Measurements from ENCODE around the gene TPD52L2. TPM values are rescaled to one million over a fixed set of nuclear protein-coding genes. Genes with fewer than 3 reads are reported as not detected.

TPD52L2 gene
- total RNA-seq, 4 donors from 2014 or later = 57.7 to 92.4 (median 59.8) TPM

GRCh38 chr20:63886921-63887320, 21.9 kb downstream of the TPD52L2 start:
- H3K4me3 ChIP-seq = no peak overlapping the region
- H3K9me3 ChIP-seq = no peaks in the 10 kb centered on the region
- H3K27me3 ChIP-seq = no peaks in the 10 kb centered on the region
- H3K36me3 ChIP-seq = peaks cover 0 to 55% of the 10 kb centered on the region in 2 donors
- no peak for TF ChIP-seq POLR2A (IDR thresholded peaks at IDR 0.05)
- TF ChIP-seq, protein P1, sequence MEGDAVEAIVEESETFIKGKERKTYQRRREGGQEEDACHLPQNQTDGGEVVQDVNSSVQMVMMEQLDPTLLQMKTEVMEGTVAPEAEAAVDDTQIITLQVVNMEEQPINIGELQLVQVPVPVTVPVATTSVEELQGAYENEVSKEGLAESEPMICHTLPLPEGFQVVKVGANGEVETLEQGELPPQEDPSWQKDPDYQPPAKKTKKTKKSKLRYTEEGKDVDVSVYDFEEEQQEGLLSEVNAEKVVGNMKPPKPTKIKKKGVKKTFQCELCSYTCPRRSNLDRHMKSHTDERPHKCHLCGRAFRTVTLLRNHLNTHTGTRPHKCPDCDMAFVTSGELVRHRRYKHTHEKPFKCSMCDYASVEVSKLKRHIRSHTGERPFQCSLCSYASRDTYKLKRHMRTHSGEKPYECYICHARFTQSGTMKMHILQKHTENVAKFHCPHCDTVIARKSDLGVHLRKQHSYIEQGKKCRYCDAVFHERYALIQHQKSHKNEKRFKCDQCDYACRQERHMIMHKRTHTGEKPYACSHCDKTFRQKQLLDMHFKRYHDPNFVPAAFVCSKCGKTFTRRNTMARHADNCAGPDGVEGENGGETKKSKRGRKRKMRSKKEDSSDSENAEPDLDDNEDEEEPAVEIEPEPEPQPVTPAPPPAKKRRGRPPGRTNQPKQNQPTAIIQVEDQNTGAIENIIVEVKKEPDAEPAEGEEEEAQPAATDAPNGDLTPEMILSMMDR (IDR thresholded peaks at IDR 0.05 in 4 of 5, conservative IDR thresholded peaks at IDR 0.05 in 1 of 5) = no peak
- ATAC-seq (no peak), DNase-seq (no peak)
- no peak overlapping the region for H3K27ac ChIP-seq
- intact Hi-C loops (cut with DNase I; ENCODE audit: low total_unique reads) (no loop called here), in situ Hi-C loops (cut with MboI; ENCODE audit: low sequenced_read_pairs in 4 of 4) (no loop called here)
- peaks cover 9 to 21% of the 10 kb centered on the region in 2 donors for H3K4me1 ChIP-seq

DNA sequence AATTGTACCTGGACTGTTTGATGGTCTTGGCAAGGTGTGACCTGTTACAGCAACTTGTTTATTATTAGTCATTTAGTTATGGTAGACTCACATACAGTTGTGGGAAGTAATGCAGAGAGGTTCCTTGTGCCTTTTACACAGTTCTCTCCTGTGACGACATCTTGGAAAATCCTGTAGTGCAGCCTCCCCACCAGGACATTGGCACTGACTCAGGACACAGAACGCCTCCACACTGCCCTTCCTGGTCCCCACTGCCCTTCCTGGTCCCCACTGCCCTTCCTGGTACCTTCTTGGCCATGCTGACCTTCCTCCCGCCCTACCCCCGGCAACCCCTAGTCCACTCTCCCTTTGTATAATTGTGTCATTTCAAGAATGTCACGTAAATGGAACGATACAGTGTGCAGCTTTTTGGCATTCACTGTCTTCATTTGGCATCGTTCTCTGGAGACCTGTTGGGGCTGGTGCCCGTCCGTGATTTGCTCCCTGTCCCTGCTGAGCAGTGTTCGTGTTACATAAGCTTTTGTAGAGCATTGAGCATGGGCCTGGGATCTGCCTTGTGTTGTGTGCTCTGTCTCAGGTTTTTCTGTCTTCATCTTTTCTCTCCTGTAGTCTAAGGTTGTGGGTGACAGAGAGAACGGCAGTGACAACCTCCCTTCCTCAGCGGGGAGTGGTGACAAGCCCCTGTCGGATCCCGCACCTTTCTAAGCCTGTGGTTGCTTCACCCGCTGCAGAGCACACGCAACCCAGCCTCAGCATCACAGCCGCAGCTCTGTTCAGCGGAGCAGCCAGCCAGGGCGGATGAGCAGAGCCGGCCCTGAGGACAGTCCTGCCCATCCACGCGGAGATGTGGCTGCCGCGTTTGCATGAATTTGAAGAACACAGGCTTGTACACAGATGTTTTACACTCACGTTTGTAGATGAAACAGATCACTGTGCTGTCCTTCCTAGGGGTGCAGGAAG, 24.5 kb downstream of the TPD52L2 start:
- intact Hi-C loops (cut with DNase I; ENCODE audit: low total_unique reads) (no loop called here), in situ Hi-C loops (cut with MboI; ENCODE audit: low sequenced_read_pairs in 4 of 4) (no loop called here)
- no peak for ATAC-seq
- Histone ChIP-seq H3K27ac (no peak overlapping the region), H3K4me3 (no peak overlapping the region), H3K36me3 (peaks cover 0 to 45% of the 10 kb centered on the region in 2 donors), H3K4me1 (peaks cover 7 to 14% of the 10 kb centered on the region in 2 donors), H3K27me3 (no peaks in the 10 kb centered on the region), H3K9me3 (no peaks in the 10 kb centered on the region)
- no peak for DNase-seq
- TF ChIP-seq POLR2A (IDR thresholded peaks at IDR 0.05) = no peak
- TF ChIP-seq, protein P1 (IDR thresholded peaks at IDR 0.05 in 4 of 5, conservative IDR thresholded peaks at IDR 0.05 in 1 of 5) = no peak

DNA sequence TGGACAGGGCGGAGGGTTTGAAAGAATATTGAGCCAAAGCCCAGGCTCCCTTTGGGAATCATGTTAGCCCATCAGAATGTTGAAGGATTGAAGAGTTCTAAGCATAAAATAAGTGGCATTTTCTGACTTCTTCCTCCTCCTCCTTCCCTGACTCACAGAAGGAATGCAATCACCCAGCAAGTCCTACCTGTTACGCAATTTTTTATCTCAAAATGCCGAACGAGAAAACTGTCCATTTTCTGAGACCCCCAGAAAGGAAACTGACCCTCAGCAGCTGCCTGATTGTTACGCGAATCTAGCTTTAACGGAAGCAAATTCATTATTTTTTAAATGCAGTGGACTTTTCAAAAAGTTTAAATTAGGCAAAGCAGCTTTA, 25.1 kb downstream of the TPD52L2 start:
- intact Hi-C loops (cut with DNase I; ENCODE audit: low total_unique reads) (no loop called here), in situ Hi-C loops (cut with MboI; ENCODE audit: low sequenced_read_pairs in 4 of 4) (no loop called here)
- peaks cover 0 to 44% of the 10 kb centered on the region in 2 donors for H3K36me3 ChIP-seq
- H3K27me3 ChIP-seq = no peaks in the 10 kb centered on the region
- no peak for DNase-seq
- peaks cover 4 to 9% of the 10 kb centered on the region in 2 donors for H3K4me1 ChIP-seq
- TF ChIP-seq POLR2A (IDR thresholded peaks at IDR 0.05) = no peak
- TF ChIP-seq, protein P1 (IDR thresholded peaks at IDR 0.05 in 4 of 5, conservative IDR thresholded peaks at IDR 0.05 in 1 of 5) = no peak
- no peaks in the 10 kb centered on the region for H3K9me3 ChIP-seq
- no peak for ATAC-seq
- no peak overlapping the region for H3K27ac ChIP-seq
- no peak overlapping the region for H3K4me3 ChIP-seq

DNA sequence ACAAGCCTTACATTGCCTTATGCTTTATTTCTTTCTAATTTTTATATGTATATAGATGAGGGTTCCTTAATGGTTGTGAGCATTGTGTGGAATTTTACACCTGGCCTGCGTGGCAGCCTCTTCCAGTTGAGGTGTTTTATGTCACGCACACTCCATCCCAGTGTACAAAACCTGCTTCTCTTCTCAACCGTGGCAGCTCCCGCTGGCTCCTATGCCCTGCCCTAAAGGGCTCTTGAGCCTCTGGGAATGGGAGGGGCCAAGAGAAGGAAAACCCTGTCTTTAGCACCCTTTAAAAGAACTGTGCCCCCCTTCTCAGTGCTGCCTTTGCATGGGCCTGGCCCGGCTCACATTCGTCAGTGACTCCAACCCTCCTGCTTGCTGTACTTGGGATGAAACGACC, 25.5 kb downstream of the TPD52L2 start:
- ATAC-seq = no peak
- Histone ChIP-seq H3K9me3 (no peaks in the 10 kb centered on the region), H3K4me1 (peaks cover 4 to 6% of the 10 kb centered on the region in 2 donors), H3K36me3 (peaks cover 0 to 40% of the 10 kb centered on the region in 2 donors), H3K27me3 (no peaks in the 10 kb centered on the region), H3K4me3 (no peak overlapping the region), H3K27ac (no peak overlapping the region)
- intact Hi-C loops (cut with DNase I; ENCODE audit: low total_unique reads) (no loop called here), in situ Hi-C loops (cut with MboI; ENCODE audit: low sequenced_read_pairs in 4 of 4) (no loop called here)
- TF ChIP-seq, protein P1 (IDR thresholded peaks at IDR 0.05 in 4 of 5, conservative IDR thresholded peaks at IDR 0.05 in 1 of 5) = no peak
- TF ChIP-seq POLR2A (IDR thresholded peaks at IDR 0.05) = no peak
- no peak for DNase-seq

All from gastrocnemius medialis (tissue), 4 donors.